CD4-positive, alpha-beta T cell treated with Interleukin-4 for 1 hour (primary cell): ENCODE results near the gene RGS10.
"Not testable (repeated sequence)": the region's sequence is repeated elsewhere in the genome, so short reads cannot be mapped to it uniquely, and the experiment has no call there.

Experiments used
- DNase-seq, 2 donors: peaks; one replicate each; pipeline ENCODE4 v3.0.0-alpha.2; 2020 to 2022

Gene RGS10, protein sequence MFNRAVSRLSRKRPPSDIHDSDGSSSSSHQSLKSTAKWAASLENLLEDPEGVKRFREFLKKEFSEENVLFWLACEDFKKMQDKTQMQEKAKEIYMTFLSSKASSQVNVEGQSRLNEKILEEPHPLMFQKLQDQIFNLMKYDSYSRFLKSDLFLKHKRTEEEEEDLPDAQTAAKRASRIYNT

DNA sequence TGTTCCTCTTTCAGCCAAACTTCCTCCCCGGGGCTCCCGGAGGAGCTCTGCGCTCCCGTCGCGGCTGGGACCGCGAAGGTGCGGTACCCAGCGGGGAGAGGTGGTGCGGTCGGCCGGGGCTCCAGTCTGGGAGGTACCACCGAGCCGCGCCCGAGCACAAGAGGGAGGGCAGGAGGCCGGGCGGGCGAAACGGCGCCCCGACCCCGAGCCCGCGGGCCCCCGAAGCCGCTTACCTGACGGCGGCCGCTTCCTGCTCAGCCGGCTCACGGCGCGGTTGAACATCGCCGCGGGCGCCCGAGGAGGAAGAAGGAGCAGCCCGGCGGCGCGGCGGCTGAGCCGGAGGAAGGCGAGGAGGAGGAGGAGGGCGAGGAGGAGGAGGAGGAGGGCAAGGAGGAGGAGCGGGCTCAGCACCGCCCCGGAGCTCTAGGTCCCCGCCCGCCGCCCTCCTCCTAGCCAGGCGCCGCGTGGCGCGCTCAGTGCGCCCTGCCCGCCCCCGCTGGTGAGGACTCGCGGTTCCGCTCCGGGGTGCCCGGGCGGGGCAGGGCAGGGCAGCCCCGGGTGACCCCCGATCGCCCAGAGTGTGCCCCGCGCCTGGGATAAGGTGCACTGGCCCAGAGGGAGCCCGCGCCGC is at the start of gene RGS10:
TSS of gene RGS10 (minus strand) at position 363 of the 631 bp plus-strand sequence. CDS start at position 282, 81 bp downstream.
- peak; percentile 81 to 86 for DNase-seq

GRCh38 chr10:119588071-119588470 is 45.6 kb upstream of the RGS10 start:
- no peak for DNase-seq

DNA sequence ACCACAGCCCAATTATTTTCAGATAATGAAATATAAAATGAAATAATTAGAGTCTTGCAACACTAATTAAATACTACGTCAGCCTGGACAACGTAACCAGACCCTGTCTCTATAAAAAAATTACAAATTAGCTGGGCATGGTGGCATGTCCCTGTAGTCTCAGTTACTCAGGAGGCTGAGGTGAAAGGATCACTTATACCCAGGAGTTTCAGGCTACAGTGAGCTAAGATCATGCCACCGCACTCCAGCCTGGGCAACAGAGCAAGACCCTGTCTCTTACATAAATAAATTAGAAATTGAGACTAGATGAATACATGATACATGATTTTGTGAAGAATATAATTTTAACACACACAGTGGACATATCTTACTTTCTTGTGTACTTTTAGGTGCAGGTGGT is 35.8 kb upstream of the RGS10 start:
- no peak for DNase-seq

DNA sequence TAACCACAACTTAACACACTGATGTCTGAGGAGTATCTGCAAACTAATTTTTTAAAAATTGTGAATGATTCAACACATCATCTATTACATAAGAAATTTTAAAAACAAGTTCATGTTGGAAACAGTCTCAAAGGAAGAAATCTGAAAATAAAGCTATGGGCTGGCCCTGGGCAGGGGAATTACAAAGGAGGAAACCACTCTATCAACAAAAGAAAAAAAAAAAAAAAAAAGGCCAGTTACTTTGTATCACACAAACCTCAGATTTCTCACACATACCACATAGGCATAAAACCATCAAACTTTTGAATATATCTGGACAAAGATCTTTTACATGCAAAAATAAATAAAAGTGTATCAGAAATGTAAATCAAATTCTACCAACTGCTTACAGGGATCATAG is 33.5 kb upstream of the RGS10 start:
- peak in 1 of 2 donors; percentile 39 for DNase-seq

DNA sequence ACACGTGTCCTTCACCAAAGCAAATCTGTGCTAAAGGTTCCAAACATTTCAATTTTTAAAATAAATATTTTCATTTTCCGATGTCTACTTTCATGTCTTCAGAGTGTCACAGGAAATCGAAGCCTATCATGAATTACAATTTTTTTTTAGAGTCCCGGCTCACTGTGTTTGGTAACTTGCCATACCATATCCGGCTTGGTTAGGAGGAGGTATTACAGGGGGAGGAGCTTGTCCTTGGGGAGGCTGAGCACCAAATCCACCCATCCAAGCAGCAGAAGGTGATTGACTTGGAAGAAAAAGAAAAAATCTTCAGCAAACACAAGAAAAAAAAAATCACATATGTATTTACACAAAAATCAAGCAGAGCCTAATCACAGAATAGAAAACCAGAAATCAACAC is 33.0 kb upstream of the RGS10 start:
- DNase-seq = peak; percentile 24 to 67

DNA sequence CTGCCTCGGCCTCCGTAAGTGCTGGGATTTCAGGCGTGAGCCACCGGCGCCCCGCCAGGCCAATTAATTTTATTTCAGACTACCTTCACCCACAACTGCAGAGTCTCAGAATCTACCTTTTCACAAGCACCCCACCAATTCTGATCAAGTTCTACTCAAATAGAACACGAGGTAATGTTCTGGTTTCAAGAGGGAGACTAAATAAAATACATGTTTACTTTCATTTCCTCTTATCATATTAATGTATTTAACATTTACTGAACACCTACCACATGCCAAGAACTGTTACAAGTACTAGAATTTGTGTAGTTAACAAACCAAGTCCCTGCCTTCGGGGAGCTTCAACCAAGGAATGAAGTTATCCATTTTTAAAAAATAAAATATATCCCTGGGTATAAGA is 25.5 kb upstream of the RGS10 start:
- no peak for DNase-seq

- DNase-seq = no peak
Observed at GRCh38 chr10:119562097-119562496, 19.6 kb upstream of the RGS10 start.

DNA sequence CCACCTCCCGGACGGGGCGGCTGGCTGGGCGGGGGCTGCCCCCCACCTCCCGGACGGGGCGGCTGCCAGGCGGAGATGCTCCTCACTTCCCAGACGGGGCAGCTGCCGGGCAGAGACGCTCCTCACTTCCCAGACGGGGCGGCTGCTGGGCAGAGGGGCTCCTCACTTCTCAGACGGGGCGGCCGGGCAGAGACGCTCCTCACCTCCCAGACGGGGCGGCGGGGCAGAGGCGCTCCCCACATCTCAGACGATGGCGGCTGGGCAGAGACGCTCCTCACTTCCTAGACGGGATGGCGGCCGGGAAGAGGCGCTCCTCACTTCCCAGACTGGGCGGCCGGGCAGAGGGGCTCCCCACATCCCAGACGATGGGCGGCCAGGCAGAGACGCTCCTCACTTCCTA is 17.0 kb upstream of the RGS10 start:
- not testable (repeated sequence) for DNase-seq

GRCh38 chr10:119556081-119556480 is 13.6 kb upstream of the RGS10 start:
- not testable (repeated sequence) for DNase-seq

GRCh38 chr10:119555178-119555784 is 12.8 kb upstream of the RGS10 start:
- DNase-seq = no peak

DNA sequence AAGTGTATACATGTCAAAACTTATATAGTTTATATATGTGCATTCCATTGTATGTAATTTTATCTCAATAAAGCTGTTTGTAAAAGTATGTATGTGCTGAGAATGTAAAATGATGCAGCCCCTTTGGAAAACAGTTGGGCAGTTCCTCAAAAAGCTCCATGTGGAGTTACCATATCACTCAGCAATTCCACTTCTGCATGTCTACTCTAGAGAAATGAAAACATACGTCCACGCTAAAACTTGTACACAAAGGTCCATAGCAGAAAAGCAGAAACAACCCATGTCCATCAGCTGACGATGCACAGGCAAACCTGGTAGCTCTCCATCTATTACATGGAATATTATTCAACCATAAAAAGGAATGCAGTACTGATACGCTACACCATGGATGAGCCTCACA is 8.3 kb upstream of the RGS10 start:
- DNase-seq = no peak

DNA sequence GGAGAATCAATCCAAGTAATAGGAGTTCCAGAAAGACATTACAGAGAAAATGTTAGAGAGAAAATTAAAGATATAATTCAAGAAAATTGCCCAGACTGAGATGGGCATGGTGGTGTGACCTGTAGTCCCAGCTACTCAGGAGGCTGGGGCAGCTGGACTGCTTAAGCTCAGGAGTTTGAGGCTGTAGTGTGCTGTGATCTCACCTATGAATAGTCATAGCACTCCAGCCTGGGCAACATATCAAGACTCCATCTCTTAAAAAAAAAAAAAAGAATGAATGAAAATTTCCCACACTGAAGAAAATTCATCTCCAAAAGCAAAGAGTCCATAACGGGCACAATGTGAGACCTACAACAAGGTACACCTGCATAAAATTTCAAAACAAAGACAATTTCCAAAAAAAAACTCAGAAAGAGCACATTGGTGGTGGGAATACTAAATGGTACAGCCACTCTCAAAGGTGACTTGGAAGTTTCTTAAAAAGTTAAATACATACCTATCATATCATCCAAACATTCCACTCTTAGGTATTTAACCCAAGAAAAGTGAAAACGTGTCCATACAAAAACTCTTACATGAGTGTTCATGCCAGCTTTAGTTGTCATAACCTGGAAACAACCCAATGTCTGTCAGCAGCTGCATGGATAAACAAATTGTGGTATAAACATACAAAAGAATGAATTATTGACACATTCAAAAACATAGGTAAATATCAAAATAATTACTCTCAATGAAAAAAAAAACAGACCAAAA is 6.9 kb upstream of the RGS10 start:
- no peak for DNase-seq

GRCh38 chr10:119546009-119546408 is 3.5 kb upstream of the RGS10 start:
- no peak for DNase-seq

DNA sequence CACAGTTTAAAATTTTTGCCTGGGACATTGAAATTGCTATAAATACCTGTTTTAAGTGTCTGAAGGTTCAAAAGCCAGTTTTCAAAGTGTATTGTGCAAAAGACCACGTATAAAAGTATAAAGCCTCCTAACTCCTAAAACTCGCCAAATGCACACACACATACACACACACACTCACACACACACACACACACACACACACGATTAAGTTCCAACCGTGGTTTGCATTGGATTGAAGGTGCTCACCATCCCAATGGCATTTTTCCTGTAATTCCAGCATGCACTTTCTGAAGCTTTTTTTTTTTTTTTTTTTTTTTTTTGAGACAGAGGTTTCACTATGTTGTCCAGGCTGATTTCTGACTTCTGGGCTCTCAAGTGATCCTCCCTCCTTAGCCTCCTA is 2.8 kb upstream of the RGS10 start:
- DNase-seq = no peak

- DNase-seq = no peak
Observed at GRCh38 chr10:119543814-119544642, 1.5 kb upstream of the RGS10 start.

GRCh38 chr10:119542988-119543813 is 682 bp upstream of the RGS10 start:
- DNase-seq = peak; percentile 64 to 66

DNA sequence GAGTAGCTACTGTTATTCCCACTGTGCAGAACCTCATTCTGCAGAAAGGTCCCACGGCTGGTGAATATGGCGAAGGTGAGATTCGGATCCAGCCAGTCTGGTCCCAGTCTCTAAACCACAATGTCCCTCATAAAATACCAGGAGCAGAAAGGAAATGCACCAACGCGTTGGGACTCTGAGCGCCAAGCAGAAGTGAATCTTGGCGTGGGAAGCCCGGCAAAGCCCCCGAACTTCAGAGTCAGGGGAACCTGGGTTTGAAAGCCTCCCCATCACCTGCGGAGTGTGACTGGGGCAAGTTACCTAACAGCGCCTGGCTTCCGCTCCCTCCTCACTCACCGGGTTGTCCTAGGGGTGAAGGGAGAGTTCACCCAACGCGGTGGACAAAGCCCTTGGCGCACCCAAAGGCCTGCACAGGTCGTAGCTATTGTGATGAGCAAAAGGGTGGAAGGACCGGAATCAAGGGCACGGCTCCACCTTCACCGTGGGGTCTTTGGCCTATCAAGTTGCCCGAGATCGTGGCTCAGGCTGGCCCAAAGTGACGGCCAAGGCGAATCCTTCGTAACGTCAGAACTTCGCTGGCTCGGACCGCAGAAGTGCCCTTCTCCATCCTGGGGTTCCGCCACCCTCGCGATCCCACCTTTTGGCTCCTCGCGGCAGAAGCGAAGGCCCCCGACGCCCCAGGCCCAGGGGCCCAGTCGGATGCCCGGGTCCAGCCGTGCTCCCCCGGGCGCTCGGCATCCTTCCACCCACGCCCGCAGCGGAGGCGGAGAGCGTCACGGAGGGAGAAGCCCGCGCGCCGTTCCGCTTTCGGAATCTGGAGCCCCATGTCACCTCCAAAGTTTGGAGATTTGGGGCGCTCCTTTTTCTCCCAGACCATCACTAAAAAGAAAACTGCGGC is 811 bp downstream of the RGS10 start:
- DNase-seq = peak; percentile 26 to 31

DNA sequence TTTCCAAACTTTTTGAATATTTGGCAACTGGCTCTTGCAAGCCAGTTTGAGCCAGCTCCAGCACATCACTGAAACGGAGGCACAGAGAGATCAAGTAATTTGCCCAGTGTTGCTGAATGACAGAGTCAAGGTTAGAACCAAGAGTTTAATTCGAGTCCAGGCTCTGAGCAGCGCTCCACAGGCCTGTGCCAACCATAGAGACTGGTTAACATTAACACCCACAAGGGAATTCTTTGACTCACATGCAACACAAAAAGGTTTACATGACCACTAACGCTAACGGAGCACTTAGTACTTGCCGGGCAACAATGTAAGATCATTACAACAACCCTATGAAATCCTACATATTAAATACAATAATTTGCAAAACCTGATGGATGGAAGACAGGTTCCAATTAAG is 1.5 kb downstream of the RGS10 start:
- DNase-seq = no peak

DNA sequence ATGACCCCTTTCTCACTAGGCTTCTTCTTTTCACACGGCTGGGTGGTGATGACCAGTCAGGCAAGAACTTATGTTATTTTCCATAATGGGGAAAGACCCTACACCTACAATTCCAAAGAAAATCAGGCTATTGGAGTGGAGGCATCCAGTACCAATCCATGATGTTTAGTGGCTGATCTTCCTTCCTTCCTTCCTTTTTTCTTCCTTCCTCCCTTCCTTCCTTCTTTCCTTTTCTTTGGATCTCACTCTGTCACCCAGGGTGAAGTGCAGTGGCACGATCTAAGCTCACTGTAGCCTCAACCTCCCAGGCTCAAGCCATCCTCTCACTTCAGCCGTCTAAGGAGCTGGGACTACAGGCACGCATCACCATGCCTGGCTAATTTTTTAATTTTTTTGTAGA is 2.5 kb downstream of the RGS10 start:
- no peak for DNase-seq

- no peak for DNase-seq
Observed at GRCh38 chr10:119539359-119539825, 3.1 kb downstream of the RGS10 start.
